Lung microvascular endothelial cell (primary cell): ENCODE measurements around the gene MAGEF1. TPM values are rescaled to one million over a fixed set of nuclear protein-coding genes. Genes with fewer than 3 reads are reported as not detected.

ENCODE experiments used
- DNase-seq, 2 donors: peaks; one replicate each; pipeline versions ENCODE4 v3.0.0 to v3.0.0-alpha.2; 2010; ENCODE audit warnings: low read depth in 2 of 2
- total RNA-seq: library from RNA; depleted of rRNA; stranded (reverse); fragments of >200 nt; gene quantifications from 2 replicates; pipeline ENCODE4 v1.2.1, GENCODE V29; 2014

MAGEF1 gene
- total RNA-seq, 1 donor from 2014 or later = 13.9 TPM

- no peak for DNase-seq
Observed at GRCh38 chr3:184726497-184726896, 14.6 kb upstream of the MAGEF1 start.

DNA sequence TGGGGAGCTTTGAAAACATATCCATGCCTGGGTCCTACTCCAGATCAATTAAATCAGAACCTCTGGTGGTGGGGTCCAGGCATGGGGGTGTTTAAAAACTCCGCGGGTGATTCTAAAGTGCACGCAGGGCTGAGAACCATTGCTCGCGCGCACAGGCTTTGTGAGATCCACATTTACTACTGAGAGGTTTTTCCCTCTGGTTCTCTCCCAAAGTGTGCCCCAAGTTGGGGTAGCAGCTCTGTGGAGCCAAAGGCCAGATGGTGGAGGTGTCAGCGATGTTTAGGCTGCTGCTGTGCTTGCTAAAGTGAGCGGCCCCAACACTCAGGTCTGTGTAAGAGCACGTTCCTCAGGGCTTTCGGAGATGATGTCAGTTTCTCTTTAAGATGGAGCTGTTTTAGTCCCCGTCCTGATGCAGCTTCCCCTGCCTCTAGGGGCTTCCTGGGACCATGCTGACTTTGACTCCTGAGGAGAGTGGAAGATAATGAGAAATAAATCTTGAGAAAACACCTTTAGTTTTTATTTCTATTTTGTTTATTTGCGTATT, 13.4 kb upstream of the MAGEF1 start:
- no peak for DNase-seq

GRCh38 chr3:184724699-184725098, 12.8 kb upstream of the MAGEF1 start:
- DNase-seq = no peak

GRCh38 chr3:184719709-184720108, 7.8 kb upstream of the MAGEF1 start:
- DNase-seq = no peak

DNA sequence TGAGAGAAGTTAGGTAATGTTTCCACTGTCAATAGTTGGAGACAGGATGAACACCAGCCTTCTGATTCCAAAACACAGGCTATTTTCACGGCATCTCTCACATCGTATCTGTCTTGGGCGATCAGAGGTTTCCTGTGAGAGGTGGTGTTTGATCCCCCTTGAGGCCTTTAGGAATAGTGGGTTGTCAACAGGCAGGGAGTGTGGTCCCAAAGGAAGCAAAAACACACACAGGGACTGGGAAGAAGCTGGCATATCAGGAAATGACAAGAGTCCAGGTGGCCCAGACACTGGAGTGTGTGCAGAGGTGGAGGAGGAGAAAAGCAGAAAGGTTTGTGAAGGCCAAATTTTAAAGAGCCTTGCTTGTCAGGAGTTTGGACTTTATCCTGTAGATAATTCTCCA, 6.6 kb upstream of the MAGEF1 start:
- DNase-seq = no peak

GRCh38 chr3:184717399-184717983, 5.6 kb upstream of the MAGEF1 start:
- DNase-seq = no peak

DNA sequence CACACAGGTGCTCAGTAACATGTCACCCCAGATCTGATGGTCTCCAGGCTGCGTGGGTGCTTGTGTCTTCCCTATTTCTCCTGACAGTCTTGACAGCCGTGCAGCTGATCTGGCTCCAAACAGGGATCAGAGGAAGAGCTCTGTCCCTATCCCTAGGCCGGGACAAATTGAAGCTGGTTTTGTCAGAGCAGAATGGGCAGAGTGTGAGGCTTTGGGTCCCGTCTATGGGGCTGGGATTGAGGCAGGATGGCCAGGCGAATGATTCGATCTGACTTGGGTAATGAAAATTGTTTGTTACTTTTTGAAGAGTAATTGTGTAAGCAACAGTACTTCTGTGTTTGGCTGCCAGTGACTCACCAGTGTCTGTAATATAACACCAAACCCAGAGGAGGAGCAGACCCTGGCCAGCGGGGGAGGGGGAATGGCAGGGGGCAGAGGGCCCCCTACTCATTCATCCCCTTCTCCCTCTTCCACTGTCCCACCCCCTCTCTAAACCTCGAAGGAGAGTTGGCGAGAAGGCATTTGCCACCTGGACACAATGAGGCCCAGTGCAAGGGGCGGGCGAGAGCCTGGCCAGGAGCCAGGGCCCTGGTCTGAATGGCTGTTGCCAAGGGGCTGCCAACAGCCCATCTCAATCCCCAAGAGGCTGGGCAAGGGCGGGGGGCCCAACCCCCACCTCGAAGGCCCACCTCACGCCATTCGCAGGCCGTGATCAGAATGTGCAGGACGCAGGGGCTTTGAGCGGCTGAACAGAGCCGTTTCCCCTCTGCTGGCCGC, 4.9 kb upstream of the MAGEF1 start:
- no peak for DNase-seq

- DNase-seq = no peak
Observed at GRCh38 chr3:184715943-184716621, 4.2 kb upstream of the MAGEF1 start.

- DNase-seq = no peak
Observed at GRCh38 chr3:184713521-184713920, 1.7 kb upstream of the MAGEF1 start.

- DNase-seq = no peak
Observed at GRCh38 chr3:184713040-184713355, 1.1 kb upstream of the MAGEF1 start.

DNA sequence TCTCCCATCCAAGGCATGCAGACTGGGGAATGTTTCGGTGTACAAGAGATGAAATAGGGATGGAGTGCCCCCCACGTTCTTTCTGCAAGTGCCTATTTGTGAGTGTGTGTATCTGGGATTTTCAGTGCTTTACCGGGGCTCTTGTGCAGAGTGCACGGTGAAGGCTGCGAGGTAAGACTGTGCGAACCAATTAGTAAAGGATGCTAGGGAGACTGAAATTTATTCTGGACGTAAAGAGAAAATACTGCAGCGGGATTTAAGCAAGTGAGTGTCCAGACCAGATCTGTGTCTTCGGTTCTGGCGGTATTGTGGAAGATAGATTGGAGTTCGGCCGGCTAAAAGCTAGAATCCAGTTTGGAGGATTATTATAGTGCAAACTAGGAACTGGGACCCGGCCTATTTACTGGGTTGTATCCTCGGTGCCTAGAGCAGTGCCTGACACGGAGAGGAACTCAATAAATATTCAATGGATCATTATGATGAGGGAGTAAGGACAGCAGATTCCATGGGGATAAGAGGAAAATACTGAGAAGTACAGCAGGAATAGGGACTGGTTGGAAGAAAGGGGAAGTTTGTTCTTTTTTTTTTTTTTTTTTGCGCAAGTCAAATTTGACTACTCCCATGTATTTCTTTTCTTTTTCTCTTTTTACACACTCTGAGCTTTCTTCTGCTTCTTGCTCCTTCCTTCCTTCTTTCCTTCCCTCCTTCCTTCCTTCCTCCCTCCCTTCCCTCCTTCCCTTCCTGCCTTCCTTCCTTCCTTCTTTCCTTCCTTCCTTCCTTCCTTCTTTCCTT, 580 bp upstream of the MAGEF1 start:
- no peak for DNase-seq

GRCh38 chr3:184710870-184711492, 883 bp downstream of the MAGEF1 start:
- no peak for DNase-seq

DNA sequence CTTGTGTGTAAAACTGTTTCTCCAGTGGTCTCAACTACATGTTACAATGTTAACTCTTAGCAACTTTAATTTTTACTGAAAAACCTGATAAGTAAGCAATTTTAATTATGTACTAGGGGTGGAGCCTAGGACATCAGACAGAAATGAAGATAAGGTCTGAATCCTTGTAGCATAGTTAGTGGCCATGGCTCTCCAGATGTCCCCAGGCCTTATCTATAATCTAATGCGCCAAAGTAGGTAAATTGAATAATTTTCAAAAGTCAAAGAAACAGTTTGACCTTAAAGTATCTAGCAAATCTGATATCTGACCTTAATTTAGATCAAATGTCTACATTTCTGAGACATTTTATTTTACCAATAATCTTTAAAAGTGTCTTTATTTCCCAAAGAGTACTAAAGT, 8.2 kb downstream of the MAGEF1 start:
- DNase-seq = no peak

- DNase-seq = no peak
Observed at GRCh38 chr3:184700759-184701158, 11.1 kb downstream of the MAGEF1 start.

GRCh38 chr3:184697845-184698244, 14.0 kb downstream of the MAGEF1 start:
- no peak for DNase-seq

DNA sequence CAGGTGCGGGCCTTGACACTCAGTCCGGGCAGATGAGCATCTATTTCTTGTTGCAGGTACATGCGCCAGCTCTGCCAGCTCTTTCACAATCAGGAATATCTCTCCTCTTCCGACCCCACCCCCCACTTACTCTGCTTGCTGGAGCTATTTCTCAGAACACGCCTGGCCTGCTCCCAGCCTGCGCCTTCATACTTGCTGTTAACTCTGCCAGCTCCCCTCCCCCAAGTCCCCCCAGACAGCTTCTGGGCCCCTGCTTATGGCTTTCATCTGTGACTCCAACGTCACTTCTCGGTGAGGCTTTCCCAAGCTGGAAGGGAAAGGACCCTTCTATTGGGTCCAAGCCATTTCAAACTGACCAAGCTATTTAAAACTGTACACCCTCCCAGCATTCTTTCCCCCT, 15.2 kb downstream of the MAGEF1 start:
- no peak for DNase-seq

DNA sequence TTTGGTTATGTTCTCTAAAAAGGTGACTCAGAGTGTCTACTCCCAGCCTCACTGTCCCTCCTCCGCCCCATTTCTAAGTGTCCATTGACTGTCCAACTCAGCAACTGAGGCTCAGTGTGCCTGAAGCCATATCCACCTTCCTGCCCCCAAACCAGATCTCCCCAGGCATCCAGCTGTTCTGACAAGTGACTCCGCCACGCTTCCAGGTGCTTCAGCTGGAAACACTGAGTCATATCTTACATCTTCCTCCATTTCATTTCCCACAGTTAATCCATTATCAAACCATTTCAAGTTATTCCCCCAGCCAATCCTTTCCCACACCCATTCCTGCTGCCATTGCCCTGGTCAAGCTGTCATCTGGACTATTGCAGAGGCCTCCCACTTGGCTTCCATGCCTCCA, 17.1 kb downstream of the MAGEF1 start:
- no peak for DNase-seq

- DNase-seq = no peak
Observed at GRCh38 chr3:184694133-184694665, 17.7 kb downstream of the MAGEF1 start.

DNA sequence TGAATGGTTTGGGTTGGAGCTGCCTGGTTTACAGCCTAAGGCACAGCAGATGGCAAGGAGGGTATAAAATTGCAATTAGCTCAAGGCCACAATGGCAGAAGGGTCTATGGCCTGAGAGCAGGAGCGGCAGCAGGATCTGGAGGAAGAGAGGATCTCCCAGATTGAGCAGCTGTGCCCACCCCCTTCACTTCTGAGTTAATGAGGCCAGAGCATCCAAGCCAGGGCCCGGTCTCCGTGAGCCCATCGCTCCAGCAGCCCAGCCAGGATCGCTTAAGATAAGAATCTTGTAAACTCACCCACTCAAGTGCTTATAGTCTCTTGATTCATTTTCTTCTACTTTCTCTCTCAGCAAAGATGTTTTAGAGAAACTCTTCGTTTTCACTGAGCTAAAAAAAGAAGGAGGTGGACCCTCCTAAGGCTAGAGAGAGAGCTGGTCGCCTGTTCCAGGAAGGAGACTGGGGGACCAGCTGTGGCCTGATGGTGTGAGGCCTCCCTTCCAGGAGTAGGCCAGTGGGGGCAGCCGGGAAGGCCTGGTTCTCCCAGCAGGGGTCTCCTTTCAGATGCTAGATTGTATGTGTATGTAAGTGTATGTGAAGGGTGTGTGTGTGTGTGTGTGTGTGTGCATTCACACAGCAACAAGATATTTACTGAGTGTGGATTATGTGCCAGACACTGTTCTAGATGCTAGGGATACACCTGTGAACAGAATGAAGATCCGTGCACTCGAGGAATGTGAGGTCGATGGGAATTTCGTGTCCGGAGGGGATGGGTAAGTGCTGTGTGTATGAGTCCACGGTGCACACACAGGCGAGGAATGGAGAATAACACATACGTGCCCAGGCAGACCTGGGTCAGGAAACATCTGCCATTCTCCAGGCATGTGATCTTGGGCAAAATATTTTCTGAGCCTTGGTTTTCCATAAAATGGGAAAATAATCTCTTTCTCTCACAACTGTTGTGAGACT, 18.6 kb downstream of the MAGEF1 start:
- DNase-seq = peak in 1 of 2 donors; percentile 75
